GM06990 (cell line): ENCODE measurements around the gene WDR45.

ENCODE experiments used
- DNase-seq: peaks from one replicate; pipeline ENCODE4 v3.0.0-alpha.2; 2011; ENCODE audit not compliant: insufficient read length; ENCODE audit errors: extremely low read depth
- H3K27me3 ChIP-seq: replicated peaks from 2 replicates; pipeline ENCODE4 v1.6.0; 2011; ENCODE audit warnings: low read length; ENCODE audit not compliant: control insufficient read depth, insufficient read depth
- H3K36me3 ChIP-seq: 2 replicates; pipeline ENCODE4 v1.5.1; 2011; ENCODE audit warnings: low read length; ENCODE audit not compliant: control insufficient read depth, insufficient read depth
- H3K4me3 ChIP-seq: replicated peaks from 2 replicates; pipeline ENCODE4 v1.5.1; 2011; ENCODE audit warnings: low read depth, mild to moderate bottlenecking, control low read depth, low read length
- TF ChIP-seq, protein P1 (sequence below): IDR thresholded peaks from 2 replicates; pipeline ENCODE4 v1.5.1; 2011; ENCODE audit warnings: low read length, control low read depth, mild to moderate bottlenecking, inconsistent platforms; ENCODE audit not compliant: insufficient read depth, poor library complexity, severe bottlenecking

Gene WDR45

GRCh38 chrX:49066690-49067089 lies 13.0 kb downstream of the WDR45 start:
- Histone ChIP-seq H3K4me3 (no peak overlapping the region), H3K27me3 (no peaks in the 10 kb centered on the region), H3K36me3 (no peaks in the 10 kb centered on the region)
- DNase-seq = no peak
- TF ChIP-seq, protein P1, sequence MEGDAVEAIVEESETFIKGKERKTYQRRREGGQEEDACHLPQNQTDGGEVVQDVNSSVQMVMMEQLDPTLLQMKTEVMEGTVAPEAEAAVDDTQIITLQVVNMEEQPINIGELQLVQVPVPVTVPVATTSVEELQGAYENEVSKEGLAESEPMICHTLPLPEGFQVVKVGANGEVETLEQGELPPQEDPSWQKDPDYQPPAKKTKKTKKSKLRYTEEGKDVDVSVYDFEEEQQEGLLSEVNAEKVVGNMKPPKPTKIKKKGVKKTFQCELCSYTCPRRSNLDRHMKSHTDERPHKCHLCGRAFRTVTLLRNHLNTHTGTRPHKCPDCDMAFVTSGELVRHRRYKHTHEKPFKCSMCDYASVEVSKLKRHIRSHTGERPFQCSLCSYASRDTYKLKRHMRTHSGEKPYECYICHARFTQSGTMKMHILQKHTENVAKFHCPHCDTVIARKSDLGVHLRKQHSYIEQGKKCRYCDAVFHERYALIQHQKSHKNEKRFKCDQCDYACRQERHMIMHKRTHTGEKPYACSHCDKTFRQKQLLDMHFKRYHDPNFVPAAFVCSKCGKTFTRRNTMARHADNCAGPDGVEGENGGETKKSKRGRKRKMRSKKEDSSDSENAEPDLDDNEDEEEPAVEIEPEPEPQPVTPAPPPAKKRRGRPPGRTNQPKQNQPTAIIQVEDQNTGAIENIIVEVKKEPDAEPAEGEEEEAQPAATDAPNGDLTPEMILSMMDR = no peak

- no peak for DNase-seq
- TF ChIP-seq, protein P1 = no peak
- Histone ChIP-seq H3K27me3 (no peaks in the 10 kb centered on the region), H3K36me3 (no peaks in the 10 kb centered on the region), H3K4me3 (no peak overlapping the region)
Measured at GRCh38 chrX:49066278-49066677, 13.4 kb downstream of the WDR45 start.

DNA sequence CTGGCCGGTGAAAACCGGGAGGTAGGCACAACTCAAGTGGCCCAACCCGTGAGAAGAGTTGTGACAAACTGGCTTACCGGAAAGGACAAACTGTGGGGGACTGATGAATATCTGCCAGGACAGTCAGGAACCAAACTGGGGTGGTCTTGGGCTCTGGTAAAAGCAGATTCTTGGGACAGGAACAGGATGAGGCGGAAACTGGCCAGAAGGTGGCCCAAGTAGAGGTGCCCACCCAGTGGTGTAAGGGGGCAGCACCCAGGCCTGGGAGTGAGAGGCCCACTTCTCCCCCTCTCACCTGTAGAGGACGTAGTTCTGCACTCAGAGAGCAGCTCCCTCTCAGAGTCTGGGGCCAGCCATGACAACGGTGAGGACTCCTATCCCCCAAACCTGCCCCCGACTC lies 15.0 kb downstream of the WDR45 start:
- TF ChIP-seq, protein P1 = no peak
- DNase-seq = no peak
- Histone ChIP-seq H3K4me3 (no peak overlapping the region), H3K36me3 (no peaks in the 10 kb centered on the region), H3K27me3 (no peaks in the 10 kb centered on the region)

DNA sequence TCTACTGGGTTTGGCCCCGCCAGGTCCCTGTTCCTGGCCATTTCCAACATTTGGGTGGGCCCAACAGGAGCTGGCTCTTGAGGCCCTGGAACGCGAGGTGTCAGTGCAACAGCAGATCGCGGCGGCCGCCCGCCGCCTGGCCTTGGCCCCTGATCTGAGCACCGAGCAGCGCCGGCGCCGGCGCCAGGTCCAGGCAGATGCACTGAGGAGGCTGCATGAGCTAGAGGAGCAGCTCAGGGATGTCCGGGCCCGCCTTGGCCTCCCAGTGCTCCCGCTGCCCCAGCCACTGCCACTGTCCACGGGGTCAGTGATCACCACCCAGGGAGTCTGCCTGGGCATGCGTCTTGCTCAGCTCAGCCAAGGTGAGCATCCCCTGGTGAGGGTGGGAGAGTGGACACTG lies 15.4 kb downstream of the WDR45 start:
- TF ChIP-seq, protein P1 = no peak
- no peaks in the 10 kb centered on the region for H3K36me3 ChIP-seq
- DNase-seq = no peak

DNA sequence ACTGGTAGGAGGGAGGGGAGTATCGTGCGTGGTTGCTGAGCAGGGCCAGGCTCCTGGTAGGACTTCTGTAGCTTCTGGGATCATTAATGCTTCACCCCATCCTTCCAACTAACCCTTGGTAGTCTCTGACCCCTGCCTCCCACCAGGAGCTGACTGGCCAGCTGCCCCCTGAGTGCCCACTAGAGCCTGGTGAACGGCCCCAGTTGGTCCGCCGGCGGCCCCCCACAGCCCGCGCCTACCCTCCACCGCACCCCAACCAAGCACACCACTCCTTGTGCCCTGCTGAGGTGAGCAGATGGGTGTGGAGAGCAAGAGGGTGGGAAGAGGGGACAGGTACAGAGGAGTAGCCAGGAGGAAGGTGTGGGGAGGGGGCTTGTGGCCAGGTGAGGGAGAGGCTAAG lies 16.0 kb downstream of the WDR45 start:
- Histone ChIP-seq H3K36me3 (no peaks in the 10 kb centered on the region), H3K27me3 (no peaks in the 10 kb centered on the region), H3K4me3 (no peak overlapping the region)
- TF ChIP-seq, protein P1 = no peak
- DNase-seq = no peak

More for the DNA sequence above, 15.4 kb downstream of the WDR45 start:
- no peaks in the 10 kb centered on the region for H3K27me3 ChIP-seq
- H3K4me3 ChIP-seq = no peak overlapping the region

GRCh38 chrX:49061916-49062315 lies 17.8 kb downstream of the WDR45 start:
- Histone ChIP-seq H3K27me3 (no peaks in the 10 kb centered on the region), H3K4me3 (no peak overlapping the region), H3K36me3 (no peaks in the 10 kb centered on the region)
- TF ChIP-seq, protein P1 = no peak
- no peak for DNase-seq
